Measurements from ENCODE around the gene C12orf42. TPM values are rescaled to one million over a fixed set of nuclear protein-coding genes. Genes with fewer than 3 reads are reported as not detected.

C12orf42 gene
- total RNA-seq, 1 experiment from 2014 or later: not detected

GRCh38 chr12:103421402-103421801 lies 74.4 kb downstream of the C12orf42 start:
- intact Hi-C loops (cut with micrococcal nuclease): no loop called here
- Histone ChIP-seq H3K9ac (ENCODE audit: low read length) (no peak overlapping the region), H2AFZ (ENCODE audit: low read depth, low read length, poor library complexity, severe bottlenecking) (no peak overlapping the region), H3K27me3 (ENCODE audit: insufficient read depth, low read length) (peaks cover 4% of the 10 kb centered on the region; the same call in 1 of the 2 replicates), H4K20me1 (ENCODE audit: insufficient read depth) (no peaks in the 10 kb centered on the region), H3K27ac (ENCODE audit: low read depth, low read length) (no peak overlapping the region), H3K79me2 (ENCODE audit: insufficient read depth, low read length) (no peaks in the 10 kb centered on the region), H3K4me2 (ENCODE audit: low read length) (no peak overlapping the region), H3K9me3 (ENCODE audit: control insufficient read depth in 1 of 2, insufficient read depth in 1 of 2, low read depth in 1 of 2, low read length in 2 of 2) (no peaks in the 10 kb centered on the region), H3K4me1 (ENCODE audit: control insufficient read depth in 1 of 2, insufficient read depth in 2 of 2, low read length in 2 of 2) (no peaks in the 10 kb centered on the region), H3K36me3 (ENCODE audit: control insufficient read depth in 1 of 2, insufficient read depth in 2 of 2, low read length in 2 of 2) (no peaks in the 10 kb centered on the region), H3K9me2 (ENCODE audit: insufficient read depth) (no peaks in the 10 kb centered on the region), H3K4me3 (replicated peaks in 1 of 2; ENCODE audit: low read depth in 1 of 2, low read length in 2 of 2) (no peak overlapping the region)
- DNase-seq (ENCODE audit: low read depth, low spot score) (no peak), ATAC-seq (no peak)
- no TSS peak for BruUV-seq (replicated peaks)
- POLR2A ChIA-PET: no interaction called here
- no peak for TF ChIP-seq JUND (IDR thresholded peaks at IDR 0.05)
- no peak for TF ChIP-seq ZFX (IDR thresholded peaks at IDR 0.05)
- no peak for TF ChIP-seq SIN3A (IDR thresholded peaks at IDR 0.05; ENCODE audit: low read depth)
- no peak for TF ChIP-seq POLR2AphosphoS5 (IDR thresholded peaks at IDR 0.05; ENCODE audit: low read depth, low read length)
- TF ChIP-seq EGR1 (IDR thresholded peaks at IDR 0.05; ENCODE audit: low read depth): no peak
- TF ChIP-seq CBX3 (IDR thresholded peaks at IDR 0.05; ENCODE audit: low read depth): no peak
- no peak for TF ChIP-seq YY1 (IDR thresholded peaks at IDR 0.05; ENCODE audit: extremely low read depth, insufficient replicate concordance, low read depth, low read length)
- no peak for TF ChIP-seq CEBPB (IDR thresholded peaks at IDR 0.05; ENCODE audit: low read depth)
- no peak for TF ChIP-seq RAD21 (IDR thresholded peaks at IDR 0.05; ENCODE audit: low read depth)
- no peak for TF ChIP-seq ELF1 (IDR thresholded peaks at IDR 0.05; ENCODE audit: borderline replicate concordance, low read depth)
- TF ChIP-seq FOSL1 (IDR thresholded peaks at IDR 0.05; ENCODE audit: low read depth): no peak
- TF ChIP-seq POLR2A (IDR thresholded peaks at IDR 0.05; ENCODE audit: borderline replicate concordance, extremely low read depth, insufficient read depth, insufficient read length): no peak
- no peak for TF ChIP-seq MAX (IDR thresholded peaks at IDR 0.05)
- TF ChIP-seq ZNF274 (IDR thresholded peaks at IDR 0.05; ENCODE audit: low read depth, low read length): no peak
- no peak for TF ChIP-seq CTCF (IDR thresholded peaks at IDR 0.05 in 2 of 3, conservative IDR thresholded peaks at IDR 0.05 in 1 of 3; ENCODE audit: borderline replicate concordance in 1 of 3, insufficient read depth in 1 of 3, low read depth in 2 of 3, low read length in 2 of 3)
- RAD21 ChIA-PET (ENCODE audit: low non-redundant PET in 1 of 2, low total read pairs in 2 of 2, uncharacterized antibody in 2 of 2, unreplicated experiment in 2 of 2): no interaction called here
- CTCF ChIA-PET: no interaction called here

Data from HCT116 (cell line).